ENCODE measurements around the gene SYNGR2.

DNA sequence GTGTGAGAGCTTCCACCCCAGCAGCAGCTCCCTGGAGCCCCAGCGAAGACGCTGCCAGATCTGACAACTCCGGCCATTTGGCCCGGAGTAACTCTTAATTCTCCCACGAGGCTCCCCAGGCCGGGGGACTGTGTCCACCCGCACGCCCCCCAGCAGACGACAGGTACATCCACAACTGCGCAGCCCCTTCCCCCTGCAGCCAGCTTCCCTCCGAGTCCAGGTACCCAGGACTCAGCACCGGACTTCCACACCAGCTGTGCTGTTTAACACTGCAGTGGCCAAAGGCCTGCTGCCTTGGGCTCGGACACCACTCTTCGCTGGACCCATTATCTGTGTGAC, 7.2 kb downstream of the SYNGR2 start:
- TF ChIP-seq CTCF (conservative IDR thresholded peaks at IDR 0.05; ENCODE audit: low read depth in 2 of 2) = no peak
- TF ChIP-seq POLR2AphosphoS5 (IDR thresholded peaks at IDR 0.05; ENCODE audit: low read depth) = no peak
